HG03135 (cell line): Measurements from ENCODE around the gene PLEKHA6.

Experiments used
- ATAC-seq: cut with Tn5 transposase; IDR thresholded peaks from one replicate; pipeline ENCODE4 v1.9.1; 2021; ENCODE audit warnings: mild to moderate bottlenecking, moderate library complexity; ENCODE audit not compliant: unreplicated experiment

PLEKHA6 gene, protein sequence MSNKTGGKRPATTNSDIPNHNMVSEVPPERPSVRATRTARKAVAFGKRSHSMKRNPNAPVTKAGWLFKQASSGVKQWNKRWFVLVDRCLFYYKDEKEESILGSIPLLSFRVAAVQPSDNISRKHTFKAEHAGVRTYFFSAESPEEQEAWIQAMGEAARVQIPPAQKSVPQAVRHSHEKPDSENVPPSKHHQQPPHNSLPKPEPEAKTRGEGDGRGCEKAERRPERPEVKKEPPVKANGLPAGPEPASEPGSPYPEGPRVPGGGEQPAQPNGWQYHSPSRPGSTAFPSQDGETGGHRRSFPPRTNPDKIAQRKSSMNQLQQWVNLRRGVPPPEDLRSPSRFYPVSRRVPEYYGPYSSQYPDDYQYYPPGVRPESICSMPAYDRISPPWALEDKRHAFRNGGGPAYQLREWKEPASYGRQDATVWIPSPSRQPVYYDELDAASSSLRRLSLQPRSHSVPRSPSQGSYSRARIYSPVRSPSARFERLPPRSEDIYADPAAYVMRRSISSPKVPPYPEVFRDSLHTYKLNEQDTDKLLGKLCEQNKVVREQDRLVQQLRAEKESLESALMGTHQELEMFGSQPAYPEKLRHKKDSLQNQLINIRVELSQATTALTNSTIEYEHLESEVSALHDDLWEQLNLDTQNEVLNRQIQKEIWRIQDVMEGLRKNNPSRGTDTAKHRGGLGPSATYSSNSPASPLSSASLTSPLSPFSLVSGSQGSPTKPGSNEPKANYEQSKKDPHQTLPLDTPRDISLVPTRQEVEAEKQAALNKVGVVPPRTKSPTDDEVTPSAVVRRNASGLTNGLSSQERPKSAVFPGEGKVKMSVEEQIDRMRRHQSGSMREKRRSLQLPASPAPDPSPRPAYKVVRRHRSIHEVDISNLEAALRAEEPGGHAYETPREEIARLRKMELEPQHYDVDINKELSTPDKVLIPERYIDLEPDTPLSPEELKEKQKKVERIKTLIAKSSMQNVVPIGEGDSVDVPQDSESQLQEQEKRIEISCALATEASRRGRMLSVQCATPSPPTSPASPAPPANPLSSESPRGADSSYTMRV

DNA sequence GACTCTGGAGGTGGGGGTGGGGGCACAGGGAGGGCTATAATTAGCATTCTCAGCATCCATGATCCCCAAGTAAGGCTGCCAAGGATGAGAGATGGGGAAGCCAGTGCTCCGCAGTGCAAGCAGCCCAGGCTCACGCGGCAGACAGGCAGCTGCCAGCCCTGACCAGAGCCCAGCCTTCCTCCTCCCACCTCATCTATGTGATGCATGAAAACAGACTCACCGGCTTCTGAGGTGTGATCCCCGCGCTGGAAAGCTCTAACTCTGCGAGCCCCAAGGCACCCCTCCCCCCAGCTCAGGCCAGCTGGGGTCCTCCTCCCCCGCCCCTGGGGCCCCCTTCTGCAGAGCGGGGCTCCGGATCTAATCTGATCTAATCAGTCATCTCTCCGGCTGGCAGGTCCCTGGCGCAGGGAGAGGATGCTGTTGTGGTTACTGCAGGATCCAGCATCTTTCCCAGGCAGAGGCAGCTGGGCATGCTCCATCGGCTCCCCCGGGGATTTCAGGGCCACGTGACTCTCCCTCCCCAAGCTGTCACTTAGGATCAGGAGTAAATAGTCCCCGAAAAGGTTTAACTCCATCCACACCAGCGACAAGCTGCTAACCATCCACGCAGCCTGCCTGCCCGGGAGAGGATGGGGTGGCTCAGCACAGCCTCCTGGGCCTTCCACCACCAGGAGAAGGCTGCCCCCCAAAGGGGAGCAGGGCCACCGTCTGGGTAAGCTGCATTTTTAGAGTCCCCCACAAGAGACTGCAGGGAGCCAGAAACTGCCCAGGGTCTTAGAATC is at the start of gene PLEKHA6:
Gene PLEKHA6 (minus strand): TSS at position 456 of the 782 bp plus-strand sequence. CDS start 86,202 bp downstream, outside the sequence.
- ATAC-seq, result no peak

DNA sequence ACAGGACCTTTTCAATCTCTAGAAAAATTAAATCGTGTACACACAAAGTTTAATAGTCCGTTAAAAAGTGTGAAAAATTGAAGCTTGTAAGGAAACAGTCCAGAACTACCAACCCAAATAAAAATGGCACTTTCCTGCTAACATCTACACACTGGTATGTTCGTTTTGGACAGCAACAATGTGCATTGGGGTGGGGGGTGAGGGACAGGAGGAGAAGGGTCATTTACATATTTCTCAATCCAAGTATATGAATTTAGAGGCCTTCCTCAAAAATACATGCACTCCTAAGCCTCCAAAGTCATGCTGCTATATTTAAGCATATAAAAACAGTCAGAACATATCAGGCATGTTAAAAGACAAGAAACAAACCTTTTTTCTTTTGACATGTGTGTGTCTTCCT is 49.4 kb upstream of the PLEKHA6 start:
- ATAC-seq, result no peak

DNA sequence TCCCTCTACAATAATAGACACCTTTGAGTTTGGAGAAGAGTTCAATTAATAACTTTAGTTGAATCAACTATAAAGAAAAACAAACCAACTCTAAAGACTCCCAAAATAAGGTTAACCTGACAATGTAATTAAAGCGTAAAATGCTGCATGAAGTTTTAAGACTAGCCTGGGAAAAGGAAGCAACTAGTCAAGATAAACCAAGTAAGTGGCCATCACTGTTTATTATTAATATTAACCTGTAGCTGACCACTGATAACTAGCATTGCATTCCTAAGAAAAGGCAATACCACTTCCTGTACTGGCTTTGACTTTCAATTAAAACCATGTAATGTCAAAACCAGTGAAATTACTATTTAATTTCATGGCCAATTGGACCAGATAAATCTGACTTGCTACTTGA is 48.9 kb upstream of the PLEKHA6 start:
- no peak for ATAC-seq

DNA sequence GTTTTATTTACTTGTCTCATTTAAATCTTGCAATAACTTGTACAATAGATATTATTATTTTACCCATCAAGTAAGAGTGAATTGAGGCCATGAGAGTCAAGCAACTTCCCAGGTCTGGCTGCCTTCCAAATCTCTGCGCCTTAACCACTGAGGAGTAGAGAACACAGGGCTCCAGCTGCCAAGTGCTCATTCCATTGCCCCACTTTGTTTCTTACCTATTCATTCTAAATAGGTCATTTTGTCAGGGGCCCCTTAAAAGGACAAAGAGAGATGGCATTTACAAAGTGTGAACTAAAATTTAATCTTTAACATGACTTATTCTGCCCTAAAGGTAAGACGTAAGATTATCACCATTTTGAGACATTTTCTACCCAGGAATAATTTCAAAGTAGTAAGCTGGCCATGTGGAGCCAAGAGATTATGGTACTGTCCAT is 48.4 kb upstream of the PLEKHA6 start:
- ATAC-seq, result no peak

DNA sequence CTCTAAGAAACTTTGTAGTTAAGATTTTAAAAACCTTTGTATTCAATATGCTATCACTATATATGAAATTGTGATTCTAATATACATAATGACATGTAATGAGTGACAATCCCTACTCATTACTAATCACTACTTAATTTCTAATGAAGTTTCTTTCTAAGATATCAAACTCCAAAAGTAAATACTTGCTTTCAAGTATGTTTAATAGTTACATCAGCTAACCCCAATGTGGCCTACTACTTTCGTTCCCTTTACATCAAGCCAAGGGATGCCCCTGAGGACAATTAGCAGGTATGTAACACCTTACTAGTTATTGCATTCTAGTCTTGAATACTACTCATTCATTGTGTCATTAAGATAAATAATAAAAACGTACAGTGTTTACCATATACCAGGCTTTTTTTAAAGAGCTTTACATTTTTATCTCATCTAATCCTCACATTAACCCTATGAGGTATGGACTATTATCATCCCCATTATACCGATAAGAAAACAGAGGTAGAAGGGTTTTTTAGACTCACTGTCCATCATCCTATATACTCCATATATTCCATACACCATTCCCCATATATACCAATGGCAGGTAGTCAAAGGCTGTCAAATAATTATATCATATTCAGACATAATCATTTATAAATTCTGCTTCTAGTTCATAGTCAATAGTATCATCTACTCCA is 47.7 kb upstream of the PLEKHA6 start:
- no peak for ATAC-seq

DNA sequence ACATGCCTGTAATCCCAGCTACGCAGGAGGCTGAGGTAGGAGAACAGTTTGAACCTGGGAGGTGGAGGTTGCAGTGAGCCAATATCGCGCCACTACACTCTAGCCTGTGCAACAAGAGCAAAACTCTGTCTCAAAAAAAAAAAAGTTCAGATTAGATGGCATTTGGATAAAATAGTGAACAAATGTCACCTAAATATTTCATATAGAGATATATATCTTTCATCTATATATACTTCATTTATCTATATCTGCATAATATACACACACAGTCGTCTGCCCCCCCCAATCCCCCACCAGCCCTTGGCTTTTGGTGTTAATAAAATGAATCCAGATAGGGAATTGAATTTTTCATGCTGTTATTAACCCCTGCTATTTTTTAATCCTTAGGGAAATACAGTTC is 46.9 kb upstream of the PLEKHA6 start:
- ATAC-seq, result no peak

DNA sequence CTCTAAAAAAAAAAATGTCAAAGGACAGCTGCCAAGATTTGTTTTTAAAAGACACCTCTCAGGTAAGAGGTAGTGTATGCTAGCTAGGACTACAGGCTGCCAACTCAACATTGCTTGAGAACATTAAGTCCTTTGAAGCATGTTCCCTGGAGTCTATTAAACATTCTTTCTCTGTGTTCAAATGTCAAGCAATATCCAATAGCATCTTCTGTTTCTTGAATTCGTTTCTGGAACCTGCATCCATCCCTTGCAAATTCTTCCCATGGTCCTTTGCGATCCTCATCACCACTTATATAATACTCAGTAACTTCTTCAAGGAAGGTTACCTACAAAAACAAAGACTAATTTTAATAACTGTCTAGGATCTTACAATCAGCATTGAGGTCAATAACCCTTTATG is 46.3 kb upstream of the PLEKHA6 start:
- no peak for ATAC-seq

DNA sequence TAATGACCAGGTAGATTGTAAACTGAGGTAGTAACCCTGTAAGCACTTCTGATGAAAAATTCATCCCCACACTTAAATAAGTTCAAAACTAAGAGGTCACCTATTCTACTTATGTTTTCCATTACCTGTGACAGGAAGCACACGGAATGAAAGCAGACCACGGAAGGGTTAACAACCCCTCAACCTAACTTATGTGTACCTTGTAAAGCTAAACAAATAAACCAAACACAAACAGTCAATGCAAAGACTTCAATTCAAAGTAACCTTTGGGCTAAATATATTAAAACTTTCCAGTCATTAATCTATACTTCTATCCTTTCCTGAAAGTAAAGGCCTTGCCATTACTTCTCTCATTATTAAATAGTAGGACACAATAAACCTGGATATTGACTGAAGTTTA is 44.9 kb upstream of the PLEKHA6 start:
- ATAC-seq, result no peak

DNA sequence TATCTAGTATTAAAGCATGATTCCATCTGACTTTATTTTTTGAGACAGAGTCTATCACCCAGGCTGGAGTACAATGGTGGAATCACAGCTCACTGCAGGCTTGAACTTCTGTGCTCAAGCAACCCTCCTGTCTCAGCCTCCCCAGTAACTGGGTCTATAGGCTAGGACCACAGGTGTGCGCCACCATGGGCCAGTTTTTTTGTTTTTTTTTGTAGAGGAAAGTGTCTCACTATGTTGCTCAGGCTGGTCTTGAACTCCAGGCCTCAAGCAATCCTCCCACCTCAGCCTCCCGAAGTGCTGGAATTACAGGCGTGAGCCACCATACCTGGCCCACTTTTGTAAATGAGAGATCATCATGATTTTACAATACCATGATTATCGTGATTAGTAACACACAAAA is 42.7 kb upstream of the PLEKHA6 start:
- ATAC-seq, result no peak

DNA sequence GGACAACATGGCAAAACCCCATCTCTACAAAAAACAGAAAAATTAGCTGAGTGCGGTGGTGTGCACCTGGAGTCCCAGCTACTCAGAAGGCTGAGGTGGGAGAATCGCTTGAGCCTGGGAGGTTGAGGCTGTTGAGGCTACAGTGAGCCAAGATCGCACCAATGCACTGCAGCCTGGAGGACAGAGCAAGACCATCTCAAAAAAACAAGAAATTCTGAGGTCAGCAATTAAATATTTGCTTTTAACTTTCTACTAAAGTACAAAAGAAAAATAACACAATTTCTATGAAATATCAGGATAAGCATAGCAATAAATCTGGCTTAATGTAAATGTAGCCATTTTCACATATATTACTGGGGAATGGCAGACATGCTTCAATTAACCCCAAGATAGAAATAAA is 42.0 kb upstream of the PLEKHA6 start:
- ATAC-seq, result no peak

DNA sequence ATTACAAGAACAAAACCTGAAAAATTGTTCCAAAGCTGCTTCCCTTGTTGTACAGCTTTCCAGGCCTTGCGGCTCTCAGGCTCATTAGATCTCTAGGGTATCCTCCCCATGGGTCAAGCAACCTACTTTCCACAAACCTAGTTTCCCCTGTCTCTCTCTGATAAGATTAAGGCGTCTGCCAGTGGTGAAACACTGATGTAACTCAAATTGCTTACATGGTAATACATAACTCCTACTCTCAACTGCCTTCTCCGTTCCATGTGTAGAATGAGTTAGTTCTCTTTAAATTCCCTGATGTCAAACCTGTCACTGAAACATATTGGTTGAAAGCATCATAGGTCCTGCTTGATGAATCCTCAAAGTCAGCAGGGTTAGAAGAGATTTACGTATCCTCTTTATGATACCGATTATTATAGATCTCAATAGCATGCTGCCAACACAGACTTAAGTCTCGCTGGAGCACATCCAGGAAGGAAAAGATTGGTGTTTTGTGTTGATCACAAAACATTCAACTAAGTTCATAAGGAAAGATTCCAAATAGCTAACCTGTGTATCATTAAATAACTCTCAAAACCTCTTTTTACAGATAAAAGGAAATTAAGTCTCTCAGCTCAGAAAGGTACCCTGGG is 41.3 kb upstream of the PLEKHA6 start:
- no peak for ATAC-seq

DNA sequence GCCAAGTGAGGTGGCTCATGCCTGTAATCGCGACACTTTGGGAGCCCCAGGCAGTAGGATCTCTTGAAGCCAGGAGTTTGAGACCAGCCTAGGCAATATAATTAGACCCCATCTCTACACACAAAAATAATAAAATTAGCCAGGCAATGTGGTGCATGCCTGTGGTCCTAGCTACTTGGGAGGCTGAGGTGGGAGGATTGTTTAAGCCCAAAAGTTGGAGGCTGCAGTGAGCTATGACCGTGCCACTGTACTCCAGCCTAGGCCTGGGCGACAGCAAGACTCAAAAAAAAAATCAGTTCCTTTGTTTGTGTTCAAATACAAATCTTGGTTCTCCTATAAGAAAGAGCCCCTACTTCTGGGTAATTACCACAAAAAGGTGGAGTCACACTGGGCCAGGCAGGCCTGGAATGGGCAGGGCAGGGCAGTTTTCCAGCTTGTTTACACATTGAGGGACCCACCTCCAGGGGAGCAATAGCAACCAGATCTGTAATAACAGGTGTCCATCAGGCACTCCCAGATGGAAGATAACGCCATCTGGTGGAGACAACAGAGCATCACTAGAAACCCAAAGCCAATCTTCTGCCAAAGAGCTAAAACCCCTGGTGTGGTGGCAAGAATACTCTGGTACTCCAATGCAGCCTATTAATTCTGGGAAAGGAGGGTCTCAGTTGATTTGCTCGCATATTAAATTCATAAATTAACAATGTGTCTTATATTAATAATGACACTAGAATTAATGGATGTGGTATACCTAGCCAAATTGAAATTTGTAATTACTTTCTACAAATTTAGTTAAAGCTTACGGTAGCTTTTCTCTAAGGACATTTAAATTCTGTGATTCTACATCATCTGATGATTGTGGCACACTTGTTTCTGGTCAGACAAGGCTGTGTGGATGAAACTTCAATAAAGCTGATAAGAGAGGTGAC is 38.7 kb upstream of the PLEKHA6 start:
- ATAC-seq, result peak; percentile 78

DNA sequence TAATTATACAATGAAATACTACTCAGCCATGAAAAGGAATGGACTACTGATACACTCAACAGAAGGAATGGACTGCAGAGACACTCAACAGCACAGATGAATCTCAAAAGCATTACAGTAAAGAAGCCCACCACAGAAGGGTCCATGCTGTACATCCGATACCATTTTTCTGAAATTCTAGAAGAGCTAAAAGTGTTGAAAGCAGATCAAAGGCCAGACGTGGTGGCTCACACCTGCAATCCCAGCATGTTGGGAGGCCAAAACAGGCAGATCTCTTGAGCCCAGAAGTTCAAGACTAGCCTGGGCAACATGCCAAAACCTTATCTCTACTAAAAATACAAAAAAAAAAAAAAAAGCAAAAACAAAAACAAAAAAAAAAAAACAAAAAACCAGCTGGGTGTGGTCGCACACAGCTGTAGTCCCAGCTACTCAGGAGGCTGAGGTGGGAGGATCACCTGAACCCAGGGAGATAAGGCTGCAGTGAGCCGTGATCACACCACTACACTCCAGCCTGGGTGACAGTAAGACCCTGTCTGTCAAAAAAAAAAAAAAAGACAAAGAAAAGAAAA is 36.4 kb upstream of the PLEKHA6 start:
- no peak for ATAC-seq

DNA sequence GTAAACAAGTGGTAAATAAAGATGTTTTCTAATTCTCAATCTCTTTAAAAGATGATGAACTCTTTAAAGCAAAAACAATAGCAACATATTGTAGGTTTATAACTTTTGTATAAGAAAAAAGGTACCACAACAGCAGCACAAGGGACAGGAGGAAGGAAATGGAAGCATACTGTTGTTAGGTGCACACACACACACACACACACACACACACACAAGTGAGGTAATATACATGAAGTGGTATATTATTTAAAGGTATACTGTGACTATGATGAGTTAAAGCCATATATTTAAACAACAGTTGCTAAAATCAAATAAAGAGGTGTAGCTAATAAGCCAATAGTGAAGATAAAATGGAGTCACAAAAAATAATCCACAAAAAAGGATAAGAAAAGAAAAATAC is 31.9 kb upstream of the PLEKHA6 start:
- no peak for ATAC-seq

DNA sequence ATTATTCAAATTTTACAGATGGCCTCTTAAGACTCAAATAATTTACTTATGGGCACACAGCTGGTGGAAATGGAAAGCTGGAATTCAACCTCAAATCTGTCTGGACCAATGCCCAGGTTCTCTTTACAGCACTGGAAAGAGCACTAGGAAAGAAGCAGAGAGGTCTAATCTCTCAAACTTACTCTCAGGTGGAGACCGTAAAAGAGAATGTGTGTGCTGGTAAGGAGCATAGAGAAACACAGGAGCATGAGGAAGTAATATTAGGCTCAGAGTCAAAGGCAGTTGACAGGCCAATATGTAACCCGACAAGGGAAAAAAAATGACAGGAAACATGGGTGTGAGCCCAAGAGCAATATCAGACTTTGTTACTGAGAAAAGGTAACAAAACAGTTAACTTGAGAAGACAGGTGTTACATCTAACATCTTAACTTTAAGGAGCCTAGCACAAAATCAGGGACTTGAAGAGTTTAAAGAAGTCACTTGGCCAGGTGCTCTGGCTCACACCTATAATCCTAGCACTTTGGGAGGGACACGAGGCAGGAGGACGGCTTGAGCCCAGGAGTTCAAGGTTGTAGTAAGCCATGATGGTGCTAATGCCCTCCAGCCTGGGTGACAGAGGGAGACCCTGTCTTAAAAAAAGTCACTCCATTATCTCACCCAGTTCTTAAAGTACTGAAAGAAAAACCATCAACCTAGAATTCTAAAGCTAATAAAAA is 31.2 kb upstream of the PLEKHA6 start:
- no peak for ATAC-seq

DNA sequence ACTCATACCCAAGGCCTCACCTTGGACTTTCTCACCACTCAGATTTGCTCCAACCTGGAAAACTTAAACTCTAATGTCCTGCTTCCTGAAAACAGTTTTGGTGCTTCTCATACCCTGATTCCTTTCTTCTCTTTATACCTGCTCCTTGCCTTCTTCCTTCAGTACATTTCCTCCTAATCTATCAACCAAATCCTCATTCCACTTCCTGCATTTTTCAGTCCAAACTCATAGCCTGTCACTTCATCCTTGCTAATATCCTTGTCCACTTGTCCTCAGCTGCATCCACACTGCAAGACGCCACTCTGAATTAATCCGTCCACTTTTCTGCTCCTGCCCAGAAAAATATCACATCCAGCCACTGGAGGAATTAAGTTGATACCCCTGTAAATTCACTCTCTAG is 26.0 kb upstream of the PLEKHA6 start:
- no peak for ATAC-seq

DNA sequence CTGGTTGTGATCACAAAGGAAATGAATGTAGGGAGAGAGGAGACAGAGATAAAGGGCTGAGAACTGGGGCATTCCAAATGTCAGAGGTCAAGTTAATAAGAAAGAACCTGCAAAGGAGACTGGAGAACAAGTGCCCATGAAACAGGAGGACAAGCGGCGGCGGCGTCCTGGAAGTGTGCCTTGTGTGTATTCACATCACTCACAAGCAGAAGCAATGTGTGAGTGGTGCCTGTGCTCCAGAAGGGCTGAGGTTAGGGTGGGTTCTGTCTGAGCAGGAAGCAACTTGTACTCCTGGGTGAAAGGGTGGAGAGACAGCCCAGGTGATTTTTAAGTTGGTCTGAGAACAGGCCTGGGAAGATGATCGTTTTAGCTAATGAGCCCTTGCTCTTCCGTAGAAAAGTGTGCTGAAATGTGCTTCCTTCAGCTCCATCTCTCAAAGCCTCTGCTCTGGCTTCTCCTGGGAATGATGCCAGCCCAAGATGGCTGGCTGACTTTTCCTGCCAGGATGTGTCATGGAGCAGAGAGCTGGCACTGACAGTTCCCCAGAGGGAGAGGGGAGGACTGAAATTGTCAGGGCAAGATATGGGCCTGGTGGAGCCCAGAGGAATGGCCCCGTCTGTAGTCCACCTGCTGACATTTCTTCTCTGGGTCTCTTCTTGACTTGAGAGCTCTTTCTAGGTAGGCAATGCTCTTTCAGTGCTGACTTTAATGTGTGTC is 25.1 kb upstream of the PLEKHA6 start:
- ATAC-seq, result no peak
